PC-9 (cell line): ENCODE results near the gene SPTSSA. TPM values are rescaled to one million over a fixed set of nuclear protein-coding genes. Genes with fewer than 3 reads are reported as not detected.

Experiments used
- BruUV-seq: library from RNA; stranded (reverse); fragments of 400-500 nt; replicated peaks from 2 replicates; lab custom pipeline; 2021; lab: Mats Ljungman, UMichigan
- CTCF ChIA-PET: fragments of 300-600 bp; sonication (Branson Sonifier 250); formaldehyde crosslinking; loops from one replicate; lab custom pipeline; 2022; ENCODE audit warnings: antibody characterized with exemption; lab: Charles Lee
- POLR2A ChIA-PET: fragments of 300-600 bp; sonication (Branson Sonifier 250); formaldehyde crosslinking; loops from one replicate; lab custom pipeline; 2022; ENCODE audit warnings: antibody characterized with exemption; ENCODE audit not compliant: unreplicated experiment; lab: Charles Lee
- DNase-seq, 2 experiments: peaks; one replicate each; pipeline versions ENCODE4 v3.0.0 to v3.0.0-alpha.2; 2015 to 2022; ENCODE audit warnings: mixed read lengths in 1 of 2
- H2AFZ ChIP-seq: fragments of 200-600 bp; sonication (generic); 2 replicates; pipeline ENCODE4 v1.8.1; 2017; ENCODE audit warnings: antibody characterized with exemption
- H3F3A ChIP-seq: fragments of 200-600 bp; sonication (generic); 2 replicates; pipeline ENCODE4 v1.8.1; 2017; ENCODE audit warnings: antibody characterized with exemption, mild to moderate bottlenecking, low read depth; ENCODE audit not compliant: insufficient read depth
- H3K27ac ChIP-seq: fragments of 200-600 bp; sonication (generic); 2 replicates; pipeline ENCODE4 v1.6.1; 2016; ENCODE audit warnings: mixed run types
- H3K27me3 ChIP-seq: fragments of 200-600 bp; sonication (generic); 2 replicates; pipeline ENCODE4 v1.6.1; 2016; ENCODE audit warnings: low read depth, mixed run types; ENCODE audit not compliant: insufficient read depth
- H3K36me3 ChIP-seq: fragments of 200-600 bp; sonication (generic); 2 replicates; pipeline ENCODE4 v1.6.1; 2016; ENCODE audit warnings: low read depth, mixed run types
- H3K4me1 ChIP-seq: fragments of 200-600 bp; sonication (generic); replicated peaks from 2 replicates; pipeline ENCODE4 v1.6.1; 2016; ENCODE audit warnings: mixed run types; ENCODE audit not compliant: insufficient read depth
- H3K4me2 ChIP-seq: fragments of 200-600 bp; sonication (generic); 2 replicates; pipeline ENCODE4 v1.6.1; 2017; ENCODE audit warnings: mixed run types
- H3K4me3 ChIP-seq: fragments of 200-600 bp; sonication (generic); 2 replicates; pipeline ENCODE4 v1.6.1; 2016; ENCODE audit warnings: mixed run types
- H3K79me2 ChIP-seq: fragments of 200-600 bp; sonication (generic); 2 replicates; pipeline ENCODE4 v1.6.1; 2017; ENCODE audit warnings: low read depth, mixed run types
- H3K9me2 ChIP-seq: fragments of 200-600 bp; sonication (generic); 2 replicates; pipeline ENCODE4 v1.8.1; 2017; ENCODE audit warnings: mild to moderate bottlenecking; ENCODE audit not compliant: insufficient read depth
- H3K9me3 ChIP-seq: fragments of 200-600 bp; sonication (generic); 2 replicates; pipeline ENCODE4 v1.8.1; 2016; ENCODE audit warnings: low read depth; ENCODE audit not compliant: insufficient read depth
- H4K20me1 ChIP-seq: fragments of 200-600 bp; sonication (generic); 2 replicates; pipeline ENCODE4 v1.8.1; 2017; ENCODE audit not compliant: insufficient read depth
- EZH2 ChIP-seq: fragments of 200-600 bp; sonication (generic); IDR thresholded peaks from 2 replicates; pipeline ENCODE4 v1.8.0; 2017; ENCODE audit warnings: antibody characterized with exemption, low read depth
- intact Hi-C: fragments of 100-400 bp; cut with micrococcal nuclease; formaldehyde crosslinking; loops from one replicate; pipeline ENCODE4 v1.10.0; 2022; ENCODE audit not compliant: unreplicated experiment
- total RNA-seq: library from RNA; stranded (reverse); gene quantifications from 2 replicates; pipeline ENCODE4 v1.2.3, GENCODE V29; 2021
- TF ChIP-seq, protein P1 (sequence below): fragments of 200-600 bp; sonication (generic); conservative IDR thresholded peaks from 2 replicates; pipeline ENCODE4 v1.6.1; 2017; ENCODE audit warnings: mixed run types, antibody characterized with exemption, mild to moderate bottlenecking, moderate library complexity

Gene SPTSSA
- total RNA-seq, 1 experiment from 2014 or later = 21.6 TPM

DNA sequence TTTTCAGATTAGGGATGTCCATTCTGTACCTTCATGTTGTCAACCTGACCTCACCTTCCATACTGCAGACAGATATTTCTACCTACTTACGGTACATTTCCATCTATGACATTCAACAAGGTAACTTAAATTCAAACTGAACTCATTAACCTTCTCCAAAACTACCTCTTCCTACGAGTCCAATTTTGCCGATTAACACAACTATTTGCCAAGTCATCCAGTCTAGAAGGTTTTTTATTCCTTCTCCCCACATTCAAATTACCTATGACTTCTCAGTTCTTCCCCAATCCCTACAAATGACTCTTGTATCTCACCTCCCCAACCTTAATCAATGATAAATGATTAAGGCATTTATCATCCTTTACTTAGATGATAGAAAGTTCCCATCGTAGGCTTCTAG lies 23.6 kb downstream of the SPTSSA start:
- Histone ChIP-seq H3K4me1 (peaks cover 24% of the 10 kb centered on the region), H3K9me2 (no peaks in the 10 kb centered on the region), H3K4me2 (no peak overlapping the region), H3K9me3 (no peaks in the 10 kb centered on the region), H3F3A (peaks cover 15% of the 10 kb centered on the region; the same call in 1 of the 2 replicates), H4K20me1 (peaks cover 4% of the 10 kb centered on the region; the same call in 1 of the 2 replicates), H3K4me3 (no peak overlapping the region), H3K79me2 (peaks cover 12% of the 10 kb centered on the region; the same call in 1 of the 2 replicates), H3K27ac (no peak overlapping the region), H2AFZ (no peak overlapping the region), H3K36me3 (0 out of 2 replicates have a peak, but pooled peaks cover 6% of the 10 kb centered on the region), H3K27me3 (no peaks in the 10 kb centered on the region)
- DNase-seq = no peak
- CTCF ChIA-PET = no interaction called here
- intact Hi-C loops = no loop called here
- no peak for TF ChIP-seq EZH2
- TF ChIP-seq, protein P1, sequence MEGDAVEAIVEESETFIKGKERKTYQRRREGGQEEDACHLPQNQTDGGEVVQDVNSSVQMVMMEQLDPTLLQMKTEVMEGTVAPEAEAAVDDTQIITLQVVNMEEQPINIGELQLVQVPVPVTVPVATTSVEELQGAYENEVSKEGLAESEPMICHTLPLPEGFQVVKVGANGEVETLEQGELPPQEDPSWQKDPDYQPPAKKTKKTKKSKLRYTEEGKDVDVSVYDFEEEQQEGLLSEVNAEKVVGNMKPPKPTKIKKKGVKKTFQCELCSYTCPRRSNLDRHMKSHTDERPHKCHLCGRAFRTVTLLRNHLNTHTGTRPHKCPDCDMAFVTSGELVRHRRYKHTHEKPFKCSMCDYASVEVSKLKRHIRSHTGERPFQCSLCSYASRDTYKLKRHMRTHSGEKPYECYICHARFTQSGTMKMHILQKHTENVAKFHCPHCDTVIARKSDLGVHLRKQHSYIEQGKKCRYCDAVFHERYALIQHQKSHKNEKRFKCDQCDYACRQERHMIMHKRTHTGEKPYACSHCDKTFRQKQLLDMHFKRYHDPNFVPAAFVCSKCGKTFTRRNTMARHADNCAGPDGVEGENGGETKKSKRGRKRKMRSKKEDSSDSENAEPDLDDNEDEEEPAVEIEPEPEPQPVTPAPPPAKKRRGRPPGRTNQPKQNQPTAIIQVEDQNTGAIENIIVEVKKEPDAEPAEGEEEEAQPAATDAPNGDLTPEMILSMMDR = no peak
- POLR2A ChIA-PET = no interaction called here
- BruUV-seq = no TSS peak

DNA sequence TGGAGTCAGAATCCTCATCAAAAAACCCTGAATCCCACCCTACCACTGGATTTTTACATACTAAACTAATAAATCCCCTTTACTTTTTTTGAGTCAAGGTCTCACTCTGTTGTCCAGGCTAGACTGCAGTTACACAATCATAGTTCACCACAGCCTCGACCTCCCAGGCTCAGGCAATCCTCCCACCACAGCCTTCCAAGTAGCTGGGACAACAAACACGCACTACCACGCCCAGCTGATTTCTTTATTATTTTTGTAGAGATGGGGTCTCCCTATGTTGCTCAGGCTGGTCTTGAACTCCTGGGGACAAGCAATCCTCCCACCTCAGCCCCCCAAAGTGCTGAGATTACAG lies 24.3 kb downstream of the SPTSSA start:
- no peak overlapping the region for H2AFZ ChIP-seq
- H3K36me3 ChIP-seq = 0 out of 2 replicates have a peak, but pooled peaks cover 6% of the 10 kb centered on the region
- intact Hi-C loops = no loop called here
- DNase-seq = no peak
- CTCF ChIA-PET = no interaction called here
- peaks cover 12% of the 10 kb centered on the region; the same call in 1 of the 2 replicates for H3K79me2 ChIP-seq
- H3K9me3 ChIP-seq = no peaks in the 10 kb centered on the region
- peaks cover 4% of the 10 kb centered on the region; the same call in 1 of the 2 replicates for H4K20me1 ChIP-seq
- no peaks in the 10 kb centered on the region for H3K27me3 ChIP-seq
- TF ChIP-seq, protein P1 = no peak
- TF ChIP-seq EZH2 = no peak
- BruUV-seq = no TSS peak
- no peak overlapping the region for H3K4me2 ChIP-seq
- peaks cover 15% of the 10 kb centered on the region; the same call in 1 of the 2 replicates for H3F3A ChIP-seq
- H3K4me3 ChIP-seq = no peak overlapping the region
- POLR2A ChIA-PET = no interaction called here
- peaks cover 24% of the 10 kb centered on the region for H3K4me1 ChIP-seq
- no peak overlapping the region for H3K27ac ChIP-seq
- no peaks in the 10 kb centered on the region for H3K9me2 ChIP-seq

DNA sequence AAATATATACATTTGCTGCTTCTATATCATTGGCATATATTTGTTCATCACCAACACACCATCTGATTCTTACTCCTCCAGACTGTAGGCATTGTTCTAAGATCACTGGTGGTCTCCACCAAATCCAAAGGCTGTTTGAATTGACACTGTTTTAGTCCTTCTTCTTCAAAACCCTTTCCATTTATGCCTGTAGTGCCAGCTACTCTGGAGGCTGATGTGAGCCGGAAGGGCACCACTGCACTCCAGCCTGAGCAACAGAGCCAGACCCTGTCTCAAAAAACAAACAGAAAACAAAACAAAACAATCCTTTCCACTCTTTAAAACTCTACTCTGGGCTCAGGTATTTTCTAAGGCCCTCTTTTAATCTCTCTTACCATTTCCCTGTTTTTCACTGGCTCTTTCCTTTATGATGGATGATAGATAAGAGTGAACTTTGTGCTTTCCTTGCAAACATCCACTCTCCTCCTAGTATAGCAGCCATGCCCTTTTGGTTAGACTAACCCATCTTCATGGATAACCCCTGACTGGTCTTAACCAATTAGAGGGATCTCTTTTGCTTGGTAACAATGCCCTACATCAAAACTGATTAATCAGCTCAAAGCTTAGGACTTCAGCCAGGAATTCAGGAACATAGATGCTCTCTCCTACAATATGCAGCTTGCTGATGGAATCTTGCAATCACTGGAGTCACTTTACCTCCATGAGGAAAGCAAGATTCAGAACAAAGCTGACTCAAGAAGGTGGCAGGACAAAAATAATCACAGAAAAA lies 24.9 kb downstream of the SPTSSA start:
- DNase-seq = no peak
- Histone ChIP-seq H4K20me1 (peaks cover 4% of the 10 kb centered on the region; the same call in 1 of the 2 replicates), H3K36me3 (0 out of 2 replicates have a peak, but pooled peaks cover 6% of the 10 kb centered on the region), H3K4me2 (peak overlapping the region; percentile 39; the same call in 1 of the 2 replicates), H3K27ac (peak overlapping the region; percentile 41), H3K9me2 (no peaks in the 10 kb centered on the region), H3K4me3 (no peak overlapping the region), H3K79me2 (peaks cover 12% of the 10 kb centered on the region; the same call in 1 of the 2 replicates), H3F3A (peaks cover 15% of the 10 kb centered on the region; the same call in 1 of the 2 replicates), H3K27me3 (no peaks in the 10 kb centered on the region), H3K9me3 (no peaks in the 10 kb centered on the region), H3K4me1 (peaks cover 24% of the 10 kb centered on the region), H2AFZ (no peak overlapping the region)
- POLR2A ChIA-PET = interaction anchor here (0.7 kb wide), 1 partner anchor 534 kb away, joined by 12 read pairs; no protein-coding TSS in a partner anchor
- intact Hi-C loops = no loop called here
- TF ChIP-seq, protein P1 = no peak
- TF ChIP-seq EZH2 = no peak
- CTCF ChIA-PET = no interaction called here
- no TSS peak for BruUV-seq
